ENCODE data around the gene POM121.
"Not testable (repeated sequence)": the region's sequence is repeated elsewhere in the genome, so short reads cannot be mapped to it uniquely, and the experiment has no call there.

DNA sequence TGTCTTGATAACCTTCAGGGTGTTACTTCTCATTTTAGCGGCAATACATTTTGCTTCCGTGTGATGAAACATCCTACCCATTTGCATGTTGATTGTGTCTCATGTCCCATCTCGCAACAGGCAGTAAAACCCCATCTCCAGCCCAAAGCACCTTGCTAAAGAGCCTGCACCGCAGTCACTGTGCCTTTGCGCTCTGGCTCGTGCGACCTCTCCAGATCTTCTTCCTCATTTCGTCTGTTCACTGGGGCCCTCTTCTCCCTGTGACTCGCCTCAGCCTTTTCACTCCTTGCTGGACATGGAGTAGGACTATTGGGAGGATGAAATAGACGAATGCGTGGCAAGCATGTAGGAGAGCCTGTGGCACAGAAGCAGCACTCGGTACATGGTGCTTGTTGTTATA, 13.5 kb upstream of the POM121 start:
- not testable (repeated sequence) for TF ChIP-seq NFYB (CRISPR knock-in tag; conservative IDR thresholded peaks at IDR 0.05; ENCODE audit: low read depth); ATF3 (CRISPR knock-in tag; conservative IDR thresholded peaks at IDR 0.05); SP1 (CRISPR knock-in tag; conservative IDR thresholded peaks at IDR 0.05); JUN (CRISPR knock-in tag; IDR thresholded peaks at IDR 0.05); CTCF (IDR thresholded peaks at IDR 0.05); ESRRA (CRISPR knock-in tag; IDR thresholded peaks at IDR 0.05; ENCODE audit: borderline replicate concordance)
- TF ChIP-seq, protein P1, sequence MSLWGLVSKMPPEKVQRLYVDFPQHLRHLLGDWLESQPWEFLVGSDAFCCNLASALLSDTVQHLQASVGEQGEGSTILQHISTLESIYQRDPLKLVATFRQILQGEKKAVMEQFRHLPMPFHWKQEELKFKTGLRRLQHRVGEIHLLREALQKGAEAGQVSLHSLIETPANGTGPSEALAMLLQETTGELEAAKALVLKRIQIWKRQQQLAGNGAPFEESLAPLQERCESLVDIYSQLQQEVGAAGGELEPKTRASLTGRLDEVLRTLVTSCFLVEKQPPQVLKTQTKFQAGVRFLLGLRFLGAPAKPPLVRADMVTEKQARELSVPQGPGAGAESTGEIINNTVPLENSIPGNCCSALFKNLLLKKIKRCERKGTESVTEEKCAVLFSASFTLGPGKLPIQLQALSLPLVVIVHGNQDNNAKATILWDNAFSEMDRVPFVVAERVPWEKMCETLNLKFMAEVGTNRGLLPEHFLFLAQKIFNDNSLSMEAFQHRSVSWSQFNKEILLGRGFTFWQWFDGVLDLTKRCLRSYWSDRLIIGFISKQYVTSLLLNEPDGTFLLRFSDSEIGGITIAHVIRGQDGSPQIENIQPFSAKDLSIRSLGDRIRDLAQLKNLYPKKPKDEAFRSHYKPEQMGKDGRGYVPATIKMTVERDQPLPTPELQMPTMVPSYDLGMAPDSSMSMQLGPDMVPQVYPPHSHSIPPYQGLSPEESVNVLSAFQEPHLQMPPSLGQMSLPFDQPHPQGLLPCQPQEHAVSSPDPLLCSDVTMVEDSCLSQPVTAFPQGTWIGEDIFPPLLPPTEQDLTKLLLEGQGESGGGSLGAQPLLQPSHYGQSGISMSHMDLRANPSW (CRISPR knock-in tag; conservative IDR thresholded peaks at IDR 0.05; ENCODE audit: low read depth): not testable (repeated sequence)
- TF ChIP-seq, protein P2, sequence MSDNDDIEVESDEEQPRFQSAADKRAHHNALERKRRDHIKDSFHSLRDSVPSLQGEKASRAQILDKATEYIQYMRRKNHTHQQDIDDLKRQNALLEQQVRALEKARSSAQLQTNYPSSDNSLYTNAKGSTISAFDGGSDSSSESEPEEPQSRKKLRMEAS (CRISPR knock-in tag; IDR thresholded peaks at IDR 0.05): not testable (repeated sequence)
